Caco-2 (cell line): ENCODE data around the gene ZFHX3. TPM values are rescaled to one million over a fixed set of nuclear protein-coding genes. Genes with fewer than 3 reads are reported as not detected.

ENCODE experiments used
- BruUV-seq: library from RNA; stranded (reverse); fragments of 400-500 nt; replicated peaks from 2 replicates; lab custom pipeline; 2021; lab: Mats Ljungman, UMichigan
- CTCF ChIA-PET: fragments of 300-600 bp; sonication (Branson Sonifier 250); formaldehyde crosslinking; loops from one replicate; lab custom pipeline; 2022; ENCODE audit warnings: antibody characterized with exemption; lab: Charles Lee
- POLR2A ChIA-PET: fragments of 300-600 bp; sonication (Branson Sonifier 250); formaldehyde crosslinking; loops from one replicate; lab custom pipeline; 2022; ENCODE audit warnings: antibody characterized with exemption; lab: Charles Lee
- DNase-seq, 2 experiments: peaks; one replicate each; pipeline versions ENCODE4 v3.0.0 to v3.0.0-alpha.2; 2020 to 2022
- H3K27me3 ChIP-seq: replicated peaks from 2 replicates; pipeline ENCODE4 v1.6.0; 2011; ENCODE audit warnings: low read length; ENCODE audit not compliant: control insufficient read depth, insufficient read depth
- H3K36me3 ChIP-seq: 2 replicates; pipeline ENCODE4 v1.5.1; 2011; ENCODE audit warnings: low read length; ENCODE audit not compliant: control insufficient read depth, insufficient read depth
- H3K4me1 ChIP-seq: fragments of 250-450 bp; sonication (Bioruptor Pico); 2 replicates; pipeline ENCODE4 v1.5.1; 2020; ENCODE audit warnings: mild to moderate bottlenecking
- H3K4me3 ChIP-seq: 2 replicates; pipeline ENCODE4 v1.5.1; 2011; ENCODE audit warnings: low read depth, mild to moderate bottlenecking, control low read depth, low read length
- H3K9me3 ChIP-seq: fragments of 250-450 bp; sonication (Bioruptor Pico); 2 replicates; pipeline ENCODE4 v1.5.1; 2020; ENCODE audit warnings: mild to moderate bottlenecking, moderate library complexity
- H3K27ac Mint-ChIP-seq: one replicate; pipeline ENCODE4 v1.8.0; 2022; ENCODE audit warnings: mixed read lengths; ENCODE audit not compliant: unreplicated experiment
- H3K27me3 Mint-ChIP-seq: one replicate; pipeline ENCODE4 v1.8.0; 2022; ENCODE audit warnings: mixed read lengths; ENCODE audit not compliant: insufficient read depth, unreplicated experiment
- H3K36me3 Mint-ChIP-seq: one replicate; pipeline ENCODE4 v1.8.0; 2022; ENCODE audit warnings: mild to moderate bottlenecking, mixed read lengths; ENCODE audit not compliant: insufficient read depth, unreplicated experiment
- H3K4me1 Mint-ChIP-seq: one replicate; pipeline ENCODE4 v1.8.0; 2022; ENCODE audit warnings: low read depth, mixed read lengths; ENCODE audit not compliant: unreplicated experiment
- H3K4me3 Mint-ChIP-seq: one replicate; pipeline ENCODE4 v1.8.0; 2022; ENCODE audit warnings: mild to moderate bottlenecking, moderate library complexity, mixed read lengths; ENCODE audit not compliant: unreplicated experiment
- H3K9me3 Mint-ChIP-seq: one replicate; pipeline ENCODE4 v1.8.0; 2022; ENCODE audit warnings: mixed read lengths; ENCODE audit not compliant: unreplicated experiment
- CTCF ChIP-seq, 2 experiments: fragments of 200-600 bp in 1 of 2; IDR thresholded peaks; 1 replicate in 1 of 2; 2 replicates in 1 of 2; pipeline versions ENCODE4 v1.5.1 to v1.8.0; 2011 to 2022; ENCODE audit warnings: antibody characterized with exemption in 1 of 2, control low read depth in 1 of 2, inconsistent platforms in 1 of 2, low read depth in 1 of 2, low read length in 1 of 2, mild to moderate bottlenecking in 1 of 2, moderate library complexity in 1 of 2; ENCODE audit not compliant: insufficient read depth in 1 of 2, severe bottlenecking in 1 of 2, unreplicated experiment in 1 of 2
- intact Hi-C: fragments of 100-400 bp; cut with micrococcal nuclease; formaldehyde crosslinking; loops from one replicate; pipeline ENCODE4 v1.10.0; 2022; ENCODE audit not compliant: unreplicated experiment
- total RNA-seq: library from RNA; stranded (reverse); gene quantifications from 2 replicates; pipeline ENCODE4 v1.2.3, GENCODE V29; 2022

Gene ZFHX3
- total RNA-seq, 1 experiment from 2014 or later, result 39.9 TPM

- no TSS peak for BruUV-seq
Observed at GRCh38 chr16:73025856-73026210, 22.1 kb downstream of the ZFHX3 start.

GRCh38 chr16:73025151-73025855 is 22.6 kb downstream of the ZFHX3 start:
- no peak for DNase-seq
- no peaks in the 10 kb centered on the region for H3K9me3 Mint-ChIP-seq
- no peaks in the 10 kb centered on the region for H3K36me3 ChIP-seq
- peaks cover 47% of the 10 kb centered on the region for H3K4me1 ChIP-seq
- no peaks in the 10 kb centered on the region for H3K9me3 ChIP-seq
- H3K36me3 Mint-ChIP-seq, result peaks cover 27% of the 10 kb centered on the region
- no peak overlapping the region for H3K4me3 Mint-ChIP-seq
- peak overlapping the region; percentile 56 for H3K27ac Mint-ChIP-seq
- H3K4me3 ChIP-seq, result no peak overlapping the region
- TF ChIP-seq CTCF (IDR thresholded peaks at IDR 0.05; ENCODE audit: insufficient read depth in 1 of 2, low read depth in 1 of 2, low read length in 1 of 2, severe bottlenecking in 1 of 2, unreplicated experiment in 1 of 2), result no peak
- BruUV-seq, result no TSS peak
- H3K4me1 Mint-ChIP-seq, result peaks cover 49% of the 10 kb centered on the region
- ChIA-PET POLR2A (no interaction called here), CTCF (no interaction called here)
- intact Hi-C loops, result no loop called here
- no peaks in the 10 kb centered on the region for H3K27me3 ChIP-seq
- no peaks in the 10 kb centered on the region for H3K27me3 Mint-ChIP-seq

More at GRCh38 chr16:73025856-73026210, 22.1 kb downstream of the ZFHX3 start:
- H3K4me1 Mint-ChIP-seq, result peaks cover 50% of the 10 kb centered on the region
- intact Hi-C loops, result no loop called here
- Histone ChIP-seq H3K9me3 (no peaks in the 10 kb centered on the region), H3K36me3 (no peaks in the 10 kb centered on the region), H3K4me1 (peaks cover 44% of the 10 kb centered on the region), H3K27me3 (no peaks in the 10 kb centered on the region), H3K4me3 (no peak overlapping the region)
- ChIA-PET POLR2A (interaction anchor here (0.6 kb wide), 1 partner anchor 32 kb away, joined by 4 read pairs; no protein-coding TSS in a partner anchor), CTCF (no interaction called here)
- no peak for TF ChIP-seq CTCF (IDR thresholded peaks at IDR 0.05; ENCODE audit: insufficient read depth in 1 of 2, low read depth in 1 of 2, low read length in 1 of 2, severe bottlenecking in 1 of 2, unreplicated experiment in 1 of 2)
- no peaks in the 10 kb centered on the region for H3K9me3 Mint-ChIP-seq
- H3K4me3 Mint-ChIP-seq, result no peak overlapping the region
- H3K36me3 Mint-ChIP-seq, result peaks cover 30% of the 10 kb centered on the region
- no peak for DNase-seq
- no peaks in the 10 kb centered on the region for H3K27me3 Mint-ChIP-seq
- H3K27ac Mint-ChIP-seq, result no peak overlapping the region

- Histone ChIP-seq H3K4me3 (no peak overlapping the region), H3K9me3 (no peaks in the 10 kb centered on the region), H3K27me3 (no peaks in the 10 kb centered on the region), H3K36me3 (no peaks in the 10 kb centered on the region), H3K4me1 (peaks cover 47% of the 10 kb centered on the region)
- Mint-ChIP-seq H3K9me3 (no peaks in the 10 kb centered on the region), H3K36me3 (peaks cover 24% of the 10 kb centered on the region), H3K27ac (peak overlapping the region; percentile 56), H3K27me3 (no peaks in the 10 kb centered on the region), H3K4me3 (no peak overlapping the region), H3K4me1 (peaks cover 49% of the 10 kb centered on the region)
- POLR2A ChIA-PET, result no interaction called here
- intact Hi-C loops, result no loop called here
- CTCF ChIA-PET, result no interaction called here
- no TSS peak for BruUV-seq
- no peak for TF ChIP-seq CTCF (IDR thresholded peaks at IDR 0.05; ENCODE audit: insufficient read depth in 1 of 2, low read depth in 1 of 2, low read length in 1 of 2, severe bottlenecking in 1 of 2, unreplicated experiment in 1 of 2)
- no peak for DNase-seq
Observed at GRCh38 chr16:73024571-73025105, 23.3 kb downstream of the ZFHX3 start.
